ENCODE measurements around the gene ATP11A. TPM values are rescaled to one million over a fixed set of nuclear protein-coding genes. Genes with fewer than 3 reads are reported as not detected.

ATP11A gene
- total and polyA plus RNA-seq, 9 of the 15 experiments (the other 6 are each of a cell fraction or from before 2014, with no cell fraction given): 0.38 to 34.2 (median 4.2) TPM

DNA sequence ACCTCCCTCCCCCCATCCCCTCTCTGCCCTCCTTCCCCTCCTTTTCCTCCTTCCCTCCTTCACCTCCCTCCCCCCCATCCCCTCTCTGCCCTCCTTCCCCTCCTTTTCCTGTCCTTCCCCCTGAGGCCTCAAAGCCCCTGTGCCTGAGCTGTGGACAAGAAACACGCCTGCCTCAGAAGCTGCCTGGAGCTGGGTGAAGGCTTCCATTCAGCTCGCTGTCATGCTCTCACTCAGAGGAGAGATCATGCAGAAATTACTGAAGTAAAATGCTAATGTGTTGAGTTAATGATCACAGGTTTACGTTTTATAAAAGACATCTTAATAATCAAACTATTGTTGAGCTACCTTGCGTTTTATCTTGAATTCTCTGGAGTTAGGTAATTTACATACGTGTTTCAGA, 114.5 kb downstream of the ATP11A start:
- H2AFZ ChIP-seq (ENCODE audit: low read depth, low read length): no peak overlapping the region
- no peaks in the 10 kb centered on the region for H3K9me3 ChIP-seq (replicated peaks; ENCODE audit: control insufficient read depth, insufficient read depth, low read depth, low read length)
- POLR2A ChIA-PET: no interaction called here
- no peak for DNase-seq (ENCODE audit: extremely low read depth in 1 of 4, low spot score in 3 of 4)
- no peak for ATAC-seq
- CTCF ChIA-PET (ENCODE audit: low intra/inter-chr PET ratio): no interaction called here
- H4K20me1 ChIP-seq (replicated peaks; ENCODE audit: control insufficient read depth, insufficient read depth, low read length): no peaks in the 10 kb centered on the region
- peaks cover 11% of the 10 kb centered on the region; the same call in 1 of the 3 replicates for H3K36me3 ChIP-seq (ENCODE audit: control insufficient read depth, insufficient read depth, low read length)
- no peak overlapping the region for H3K4me3 ChIP-seq
- no peak overlapping the region for H3K27ac ChIP-seq (ENCODE audit: extremely low read depth, low read depth, low read length)
- H3K27me3 ChIP-seq (ENCODE audit: control insufficient read depth in 2 of 2, insufficient read depth in 2 of 2, low read length in 2 of 2): no peaks in the 10 kb centered on the region
- no peaks in the 10 kb centered on the region for H3K79me2 ChIP-seq (ENCODE audit: control insufficient read depth, insufficient read depth, low read length)
- H3K4me1 ChIP-seq (replicated peaks in 1 of 2; ENCODE audit: control insufficient read depth in 2 of 2, insufficient read depth in 2 of 2, low read length in 2 of 2): no peaks in the 10 kb centered on the region
- H3K4me2 ChIP-seq (ENCODE audit: insufficient read depth, low read length): no peak overlapping the region
- no peaks in the 10 kb centered on the region for H3K9me1 ChIP-seq (ENCODE audit: control insufficient read depth, insufficient read depth, low read length)
- H3K9ac ChIP-seq (ENCODE audit: insufficient read depth in 1 of 2, low read depth in 2 of 2, low read length in 2 of 2): no peak overlapping the region
- WGBS (ENCODE audit: insufficient coverage, low coverage, missing lambda C conversion rate): 85% methylated on average over 5 of the region's 5 CpGs
- BruUV-seq (replicated peaks): no TSS peak
- intact Hi-C loops (cut with micrococcal nuclease) (no loop called here), in situ Hi-C loops (cut with MboI) (no loop called here)
- no peak for FAIRE-seq
- TF ChIP-seq ZNF561 (CRISPR knock-in tag; conservative IDR thresholded peaks at IDR 0.05): no peak
- no peak for TF ChIP-seq MYC (IDR thresholded peaks at IDR 0.05; ENCODE audit: low read depth, low read length)
- TF ChIP-seq MYC (CRISPR knock-in tag; IDR thresholded peaks at IDR 0.05; ENCODE audit: borderline replicate concordance, low read depth): no peak
- TF ChIP-seq BRF2 (IDR thresholded peaks at IDR 0.05; ENCODE audit: borderline replicate concordance, insufficient read depth, insufficient read length): no peak
- TF ChIP-seq ZSCAN29 (IDR thresholded peaks at IDR 0.05): no peak
- TF ChIP-seq STAT5A (IDR thresholded peaks at IDR 0.05; ENCODE audit: borderline replicate concordance, low read length): no peak
- TF ChIP-seq, protein P1, sequence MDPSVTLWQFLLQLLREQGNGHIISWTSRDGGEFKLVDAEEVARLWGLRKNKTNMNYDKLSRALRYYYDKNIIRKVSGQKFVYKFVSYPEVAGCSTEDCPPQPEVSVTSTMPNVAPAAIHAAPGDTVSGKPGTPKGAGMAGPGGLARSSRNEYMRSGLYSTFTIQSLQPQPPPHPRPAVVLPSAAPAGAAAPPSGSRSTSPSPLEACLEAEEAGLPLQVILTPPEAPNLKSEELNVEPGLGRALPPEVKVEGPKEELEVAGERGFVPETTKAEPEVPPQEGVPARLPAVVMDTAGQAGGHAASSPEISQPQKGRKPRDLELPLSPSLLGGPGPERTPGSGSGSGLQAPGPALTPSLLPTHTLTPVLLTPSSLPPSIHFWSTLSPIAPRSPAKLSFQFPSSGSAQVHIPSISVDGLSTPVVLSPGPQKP (CRISPR knock-in tag; IDR thresholded peaks at IDR 0.05): no peak
- no peak for TF ChIP-seq HMGXB4 (CRISPR knock-in tag; IDR thresholded peaks at IDR 0.05)
- TF ChIP-seq ZNF239 (CRISPR knock-in tag; IDR thresholded peaks at IDR 0.05): no peak
- TF ChIP-seq, protein P2, sequence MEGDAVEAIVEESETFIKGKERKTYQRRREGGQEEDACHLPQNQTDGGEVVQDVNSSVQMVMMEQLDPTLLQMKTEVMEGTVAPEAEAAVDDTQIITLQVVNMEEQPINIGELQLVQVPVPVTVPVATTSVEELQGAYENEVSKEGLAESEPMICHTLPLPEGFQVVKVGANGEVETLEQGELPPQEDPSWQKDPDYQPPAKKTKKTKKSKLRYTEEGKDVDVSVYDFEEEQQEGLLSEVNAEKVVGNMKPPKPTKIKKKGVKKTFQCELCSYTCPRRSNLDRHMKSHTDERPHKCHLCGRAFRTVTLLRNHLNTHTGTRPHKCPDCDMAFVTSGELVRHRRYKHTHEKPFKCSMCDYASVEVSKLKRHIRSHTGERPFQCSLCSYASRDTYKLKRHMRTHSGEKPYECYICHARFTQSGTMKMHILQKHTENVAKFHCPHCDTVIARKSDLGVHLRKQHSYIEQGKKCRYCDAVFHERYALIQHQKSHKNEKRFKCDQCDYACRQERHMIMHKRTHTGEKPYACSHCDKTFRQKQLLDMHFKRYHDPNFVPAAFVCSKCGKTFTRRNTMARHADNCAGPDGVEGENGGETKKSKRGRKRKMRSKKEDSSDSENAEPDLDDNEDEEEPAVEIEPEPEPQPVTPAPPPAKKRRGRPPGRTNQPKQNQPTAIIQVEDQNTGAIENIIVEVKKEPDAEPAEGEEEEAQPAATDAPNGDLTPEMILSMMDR (IDR thresholded peaks at IDR 0.05 in 2 of 3, conservative IDR thresholded peaks at IDR 0.05 in 1 of 3; ENCODE audit: insufficient read depth in 2 of 3, low read depth in 1 of 3, low read length in 3 of 3): no peak
- TF ChIP-seq POLR2AphosphoS2 (IDR thresholded peaks at IDR 0.05; ENCODE audit: low read length): no peak
- TF ChIP-seq RBFOX2 (IDR thresholded peaks at IDR 0.05; ENCODE audit: low read depth, low read length): no peak
- TF ChIP-seq MYBL2 (IDR thresholded peaks at IDR 0.05; ENCODE audit: low read depth): no peak
- TF ChIP-seq MYBL2 (CRISPR knock-in tag; IDR thresholded peaks at IDR 0.05; ENCODE audit: borderline replicate concordance): no peak
- no peak for TF ChIP-seq ZNF583 (CRISPR knock-in tag; IDR thresholded peaks at IDR 0.05)
- no peak for TF ChIP-seq DMBX1 (CRISPR knock-in tag; IDR thresholded peaks at IDR 0.05; ENCODE audit: borderline replicate concordance)
- TF ChIP-seq NFE2 (IDR thresholded peaks at IDR 0.05; ENCODE audit: low read depth): no peak
- no peak for TF ChIP-seq ETS2 (tag; IDR thresholded peaks at IDR 0.05; ENCODE audit: borderline replicate concordance, poor library complexity, severe bottlenecking)
